HG02763 (cell line): ENCODE results near the gene MEIS1.
"Not testable (repeated sequence)": the region's sequence is repeated elsewhere in the genome, so short reads cannot be mapped to it uniquely, and the experiment has no call there.

Experiments used
- ATAC-seq: cut with Tn5 transposase; IDR thresholded peaks from one replicate; pipeline ENCODE4 v1.9.1; 2021; ENCODE audit warnings: mild to moderate bottlenecking, moderate library complexity; ENCODE audit not compliant: unreplicated experiment

MEIS1 gene

GRCh38 chr2:66434679-66435548 is at the start of gene MEIS1:
TSS of gene MEIS1 (plus strand) at chr2:66435125. CDS start at chr2:66435857, 732 bp downstream.
- peak; percentile 68 for ATAC-seq

- no peak for ATAC-seq
These were observed 47.7 kb upstream of the MEIS1 start for GRCh38 chr2:66387016-66387753.

- no peak for ATAC-seq
These were observed 45.2 kb upstream of the MEIS1 start for GRCh38 chr2:66389651-66390131.

- no peak for ATAC-seq
These were observed 44.8 kb upstream of the MEIS1 start for GRCh38 chr2:66390152-66390551.

GRCh38 chr2:66390811-66391210 is 44.1 kb upstream of the MEIS1 start:
- no peak for ATAC-seq

- not testable (repeated sequence) for ATAC-seq
These were observed 43.7 kb upstream of the MEIS1 start for GRCh38 chr2:66391240-66391639.

- no peak for ATAC-seq
These were observed 29.5 kb upstream of the MEIS1 start for GRCh38 chr2:66405473-66405872.

GRCh38 chr2:66408905-66409304 is 26.0 kb upstream of the MEIS1 start:
- ATAC-seq, result no peak

- no peak for ATAC-seq
These were observed 22.1 kb upstream of the MEIS1 start for GRCh38 chr2:66412874-66413273.

GRCh38 chr2:66414896-66415295 is 20.0 kb upstream of the MEIS1 start:
- no peak for ATAC-seq

GRCh38 chr2:66418381-66418780 is 16.5 kb upstream of the MEIS1 start:
- no peak for ATAC-seq

- ATAC-seq, result no peak
These were observed 13.3 kb upstream of the MEIS1 start for GRCh38 chr2:66421612-66422011.

- no peak for ATAC-seq
These were observed 11.4 kb upstream of the MEIS1 start for GRCh38 chr2:66423391-66424124.

- no peak for ATAC-seq
These were observed 8.4 kb upstream of the MEIS1 start for GRCh38 chr2:66426244-66427111.

- no peak for ATAC-seq
These were observed 7.6 kb upstream of the MEIS1 start for GRCh38 chr2:66427300-66427699.

GRCh38 chr2:66428986-66429612 is 5.8 kb upstream of the MEIS1 start:
- no peak for ATAC-seq

GRCh38 chr2:66429693-66430504 is 5.0 kb upstream of the MEIS1 start:
- ATAC-seq, result no peak

GRCh38 chr2:66430505-66431273 is 4.2 kb upstream of the MEIS1 start:
- ATAC-seq, result no peak
